Hypothalamus (tissue), 51 donors: ENCODE measurements around the gene TTC33.
A peak's percentile ranks its signal among the peaks of the same experiment; 100 is the strongest.

Experiments used
- DNase-seq, 51 donors: peaks; one replicate each; lab custom pipeline; 2025; lab: John Stamatoyannopoulos, UW

TTC33 gene

GRCh38 chr5:40497573-40497972 is 258.2 kb downstream of the TTC33 start:
- no peak for DNase-seq

- DNase-seq, result no peak
Observed at GRCh38 chr5:40495237-40495635, 260.5 kb downstream of the TTC33 start.

DNA sequence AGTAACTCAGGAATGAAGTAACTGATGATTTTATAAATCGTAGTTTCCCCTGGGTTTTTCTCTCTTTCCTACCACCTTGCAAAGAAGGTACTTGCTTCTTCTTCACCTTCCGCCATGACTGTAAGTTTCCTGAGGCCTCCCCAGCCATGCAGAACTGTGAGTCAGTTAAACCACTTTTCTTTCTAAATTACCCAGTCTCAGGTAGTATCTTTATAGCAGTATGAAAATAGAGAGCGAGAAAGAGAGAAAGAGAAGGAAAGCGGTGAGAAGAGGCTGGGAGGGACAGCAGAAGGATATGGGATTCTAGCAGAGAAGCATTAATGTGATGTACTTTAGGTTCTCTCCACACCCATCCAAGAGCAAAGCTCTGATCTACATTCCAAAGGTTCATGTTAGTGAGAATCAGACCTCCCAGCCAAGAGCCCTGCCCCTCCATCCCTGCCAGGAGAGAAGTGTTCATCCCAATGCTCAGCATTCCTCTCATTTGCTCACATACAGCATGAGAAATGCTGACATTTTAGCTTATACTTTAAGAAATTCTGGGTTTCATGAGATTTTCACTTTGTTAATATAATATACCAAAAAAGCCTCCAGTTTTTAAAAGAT is 261.0 kb downstream of the TTC33 start:
- no peak for DNase-seq

GRCh38 chr5:40492056-40492455 is 263.7 kb downstream of the TTC33 start:
- no peak for DNase-seq

GRCh38 chr5:40491644-40492043 is 264.1 kb downstream of the TTC33 start:
- no peak for DNase-seq

- DNase-seq, result no peak
Observed at GRCh38 chr5:40490464-40491111, 265.2 kb downstream of the TTC33 start.

GRCh38 chr5:40489421-40489820 is 266.3 kb downstream of the TTC33 start:
- no peak for DNase-seq

DNA sequence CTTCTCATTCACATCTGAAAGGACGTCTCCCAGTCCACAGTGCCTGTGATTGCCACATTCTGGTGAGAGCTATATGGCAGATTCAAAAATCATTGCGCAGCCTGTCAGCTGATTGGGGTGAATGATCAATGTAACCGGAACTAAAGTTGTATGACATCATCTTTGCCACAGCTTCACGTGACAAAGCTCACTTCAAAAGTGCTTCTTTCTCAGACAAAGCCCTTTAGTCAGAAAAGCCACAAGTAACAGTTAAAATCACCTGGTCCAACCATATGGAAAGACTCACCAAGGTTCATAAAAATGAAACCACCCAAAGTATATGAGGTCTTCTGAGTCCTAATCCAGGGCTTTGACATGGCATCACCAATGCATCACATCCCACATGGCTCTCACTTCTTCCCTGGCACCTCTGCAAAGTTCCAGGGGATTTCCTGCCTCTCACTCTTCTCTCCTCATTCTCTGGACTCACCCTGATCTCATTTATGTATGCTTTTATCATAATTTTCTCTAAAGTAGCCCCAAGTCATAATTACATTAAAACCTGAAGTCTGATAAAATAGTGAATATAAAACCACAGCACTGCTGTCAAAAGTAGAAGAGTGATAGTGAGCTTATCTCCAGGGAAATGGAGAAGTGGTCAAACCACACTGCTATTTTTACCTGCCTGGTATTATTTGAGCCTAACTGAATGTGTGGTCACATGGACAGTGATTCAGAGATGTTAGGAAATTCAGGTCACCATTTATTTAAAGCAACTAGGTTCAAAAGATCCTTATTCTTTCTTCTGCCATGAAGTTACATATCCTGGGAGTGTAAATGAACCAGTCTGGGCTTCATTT is 269.1 kb downstream of the TTC33 start:
- DNase-seq, result peak in 2 of 51 donors; percentile 5 to 8

DNA sequence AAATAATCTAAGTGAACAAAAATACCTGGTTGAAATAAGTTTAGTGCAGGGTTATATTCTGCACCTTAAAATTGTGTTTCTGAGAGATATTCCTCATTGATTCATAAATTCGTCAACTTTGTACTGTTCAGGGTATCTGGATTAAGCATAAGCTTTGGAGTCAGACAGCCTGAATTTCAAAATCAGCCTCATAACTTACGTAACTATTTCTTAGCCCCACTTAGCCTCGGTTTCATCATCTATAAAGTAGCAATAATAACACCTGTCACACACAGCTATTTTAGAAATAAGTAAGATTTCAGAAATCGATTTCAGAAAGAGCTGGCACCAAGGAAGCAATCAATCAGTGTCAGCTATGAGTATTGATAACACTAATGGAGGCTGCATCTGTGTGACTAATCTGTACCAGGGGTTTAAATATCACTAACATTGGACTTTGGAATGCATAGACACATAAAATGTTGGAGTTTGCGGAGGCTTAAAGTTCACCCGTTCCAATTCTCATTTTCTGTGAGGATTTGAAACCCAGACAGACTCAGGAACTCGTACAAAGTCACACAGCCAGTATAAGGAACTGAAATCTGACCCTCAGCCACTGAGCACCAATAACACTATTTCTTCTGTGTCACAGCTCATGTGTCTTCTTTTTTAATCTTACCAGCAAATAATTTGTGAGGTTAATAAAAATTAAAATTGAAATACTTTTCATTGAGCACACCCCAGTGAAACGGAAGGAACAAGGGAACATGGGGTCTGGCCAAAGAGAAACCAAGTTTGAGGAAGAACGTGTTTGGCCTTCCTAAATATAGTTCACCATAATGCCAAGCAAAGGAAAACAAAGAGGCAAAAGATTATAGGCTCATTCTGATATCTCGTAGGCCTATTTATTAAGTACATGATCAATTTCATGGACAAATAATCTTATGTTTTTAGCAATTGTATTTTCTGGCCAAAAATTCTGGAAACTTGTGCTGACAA is 270.5 kb downstream of the TTC33 start:
- no peak for DNase-seq

DNA sequence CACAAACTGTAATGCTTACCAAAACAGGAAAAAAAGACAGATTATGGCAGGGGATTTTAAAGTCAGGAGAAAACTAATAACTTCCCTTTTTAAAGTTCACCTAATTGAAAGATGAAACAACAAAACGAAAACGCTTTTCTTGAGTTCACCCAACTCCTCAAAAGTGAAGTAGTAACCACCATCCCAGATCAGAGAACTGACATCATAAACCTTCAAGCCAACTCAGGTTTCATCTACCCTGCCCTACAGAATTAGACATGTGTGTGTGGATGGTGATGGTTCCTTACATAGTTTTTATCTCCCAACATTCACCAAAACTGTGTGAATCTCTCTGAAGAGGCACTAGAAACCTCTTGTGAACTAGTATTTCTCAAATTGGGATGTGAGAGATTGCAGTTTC is 271.3 kb downstream of the TTC33 start:
- DNase-seq, result no peak

GRCh38 chr5:40483316-40483715 is 272.4 kb downstream of the TTC33 start:
- DNase-seq, result no peak

DNA sequence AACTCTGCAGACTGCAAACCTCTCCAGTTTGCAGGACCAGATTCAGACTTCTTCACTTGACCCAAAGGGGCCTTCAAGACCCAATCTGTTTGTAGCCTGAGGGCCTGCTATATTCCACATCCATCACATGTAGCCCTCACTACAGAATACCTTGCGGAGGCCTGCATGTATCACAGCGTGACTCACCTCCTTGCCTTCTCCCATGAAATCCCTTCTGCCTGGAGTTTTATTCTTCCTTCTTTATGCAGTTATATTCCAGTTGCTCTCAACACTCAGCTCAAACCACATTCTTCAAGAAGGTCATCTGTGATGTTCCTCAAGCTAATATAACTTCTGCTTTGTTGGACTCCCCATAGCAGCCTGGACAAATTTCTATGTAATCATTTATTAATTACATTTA is 274.5 kb downstream of the TTC33 start:
- no peak for DNase-seq

- DNase-seq, result no peak
Observed at GRCh38 chr5:40480392-40480791, 275.4 kb downstream of the TTC33 start.

DNA sequence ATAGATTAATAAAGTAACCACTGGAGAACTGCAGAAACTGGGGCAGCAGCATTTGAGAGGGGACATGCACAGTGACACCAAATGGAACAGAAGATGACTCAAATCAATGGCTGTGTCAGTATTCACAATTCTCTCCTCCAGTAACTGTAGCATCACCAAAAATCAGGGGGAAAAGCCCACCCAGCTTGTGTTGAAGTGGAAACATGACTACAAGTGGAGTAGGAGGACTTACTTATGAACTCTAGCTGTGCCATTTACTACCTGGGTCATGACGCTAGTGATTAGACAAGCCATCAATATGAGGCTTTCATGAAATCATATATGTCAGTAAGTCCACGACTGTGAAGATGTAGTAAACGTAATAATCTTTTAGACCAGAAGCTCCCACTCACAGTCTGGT is 275.8 kb downstream of the TTC33 start:
- DNase-seq, result no peak

GRCh38 chr5:40478766-40479165 is 277.0 kb downstream of the TTC33 start:
- DNase-seq, result no peak

DNA sequence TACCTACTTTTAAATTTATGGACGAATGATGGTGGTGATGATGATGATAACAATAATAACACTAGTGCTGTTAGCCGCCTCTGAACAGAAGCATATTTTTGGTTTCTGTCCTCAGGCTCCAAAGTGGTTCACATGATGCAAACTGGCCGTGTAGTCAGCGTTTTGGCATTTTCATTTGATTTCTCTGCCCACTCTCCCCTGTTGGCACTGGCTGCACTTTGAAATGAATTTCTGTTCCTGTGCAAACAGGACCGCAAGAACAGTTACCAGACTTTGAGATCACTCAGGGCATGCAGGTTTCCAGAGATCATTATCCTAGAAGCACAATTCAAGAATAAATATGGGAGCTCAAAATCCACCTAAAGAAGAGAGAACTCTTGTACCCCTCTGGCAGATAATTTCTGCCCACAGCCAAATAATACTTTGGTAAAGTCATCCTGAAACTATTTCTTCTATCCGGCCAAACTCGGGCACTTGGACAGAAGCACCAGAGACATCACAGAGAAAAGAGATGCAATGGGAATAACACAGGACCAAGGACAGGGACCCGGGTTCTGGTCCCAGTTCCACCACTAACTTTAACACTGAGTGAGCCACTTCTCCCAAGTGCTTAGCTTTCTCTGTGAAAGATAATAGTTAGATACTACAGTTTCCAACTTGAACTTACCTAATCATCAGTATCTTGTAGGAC is 277.8 kb downstream of the TTC33 start:
- DNase-seq, result no peak

DNA sequence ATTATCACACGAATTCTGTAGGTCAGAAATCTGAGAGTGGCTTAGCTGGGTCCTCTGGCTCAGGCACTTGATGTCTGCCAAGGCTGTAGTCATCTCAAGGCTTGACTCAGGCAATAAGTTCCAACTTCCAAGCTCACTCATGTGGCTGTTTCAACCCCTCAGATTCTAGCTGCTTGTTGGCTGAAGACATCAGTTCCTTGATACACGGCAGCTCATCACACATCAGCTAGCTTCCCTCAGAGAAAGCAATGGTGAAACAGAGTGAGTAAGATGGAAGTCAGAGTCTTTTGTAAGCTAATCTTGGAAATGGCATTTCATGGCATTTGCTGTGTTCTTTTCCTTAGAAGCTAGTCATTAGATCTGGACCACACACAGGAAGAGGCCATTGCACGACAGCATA is 280.2 kb downstream of the TTC33 start:
- DNase-seq, result no peak

DNA sequence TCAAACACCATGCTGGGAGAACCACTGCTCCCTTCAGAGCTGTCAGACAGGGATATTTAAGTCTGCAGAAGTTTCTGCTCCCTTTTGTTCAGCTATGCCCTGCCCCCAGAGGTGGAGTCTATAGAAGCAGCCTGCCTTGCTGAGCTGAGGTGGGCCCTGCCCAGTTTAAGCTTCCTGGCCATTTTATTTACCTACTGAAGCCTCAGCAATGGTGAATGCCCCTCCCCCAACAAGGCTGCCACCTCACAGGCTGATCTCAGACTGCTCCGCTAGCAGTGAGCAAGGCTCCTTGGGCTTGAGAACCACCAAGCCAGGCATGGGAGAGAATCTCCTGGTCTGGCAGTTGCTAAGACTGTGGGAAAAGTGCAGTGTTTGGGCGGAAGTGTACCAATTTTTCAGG is 281.5 kb downstream of the TTC33 start:
- no peak for DNase-seq

DNA sequence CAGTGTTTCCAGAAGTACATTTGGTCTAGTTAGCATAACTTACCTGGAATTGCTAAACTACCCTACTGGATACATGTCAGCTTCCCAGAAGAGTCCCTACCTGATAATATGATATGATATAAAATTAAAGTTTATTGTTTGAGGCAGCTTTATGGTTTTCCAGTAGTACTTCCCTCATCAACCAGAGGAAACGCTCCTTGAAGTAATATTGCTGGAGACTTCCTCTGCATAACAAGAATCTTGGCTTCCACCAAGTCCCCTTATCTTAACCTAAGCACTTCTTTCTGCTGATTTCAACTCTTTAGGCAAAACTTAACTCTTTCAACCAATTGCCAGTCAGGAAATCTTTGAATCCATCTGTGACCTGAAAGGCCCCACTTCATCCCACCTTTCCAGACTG is 290.3 kb downstream of the TTC33 start:
- no peak for DNase-seq

DNA sequence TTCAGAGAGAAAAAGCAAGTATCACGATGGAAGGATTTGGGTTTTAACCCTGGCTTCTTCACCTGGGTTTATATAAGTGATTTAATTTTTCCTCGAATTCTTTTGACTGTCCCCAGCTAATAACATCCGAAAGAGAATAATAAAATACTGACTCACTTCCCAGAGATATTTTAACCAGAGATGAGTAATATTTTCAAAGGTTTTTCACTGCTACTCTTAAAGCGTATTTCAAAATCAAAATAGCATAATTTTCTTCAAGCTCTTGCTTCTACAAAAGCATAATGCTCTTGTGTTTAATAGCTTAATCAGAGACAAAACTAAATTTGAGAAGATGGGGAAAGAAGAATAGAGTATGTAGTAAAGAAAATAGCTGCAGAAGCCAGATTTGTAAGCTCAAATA is 291.2 kb downstream of the TTC33 start:
- DNase-seq, result no peak
